IMR-90 (cell line): ENCODE results near the gene PLEKHG2. TPM values are rescaled to one million over a fixed set of nuclear protein-coding genes. Genes with fewer than 3 reads are reported as not detected.
A peak's percentile ranks its signal among the peaks of the same experiment; 100 is the strongest.

Experiments used
- ATAC-seq: fragments of 200-7000 bp; cut with Tn5 transposase; 2 replicates; pipeline ENCODE4 v1.9.1; 2020; ENCODE audit warnings: low read depth, mild to moderate bottlenecking, moderate library complexity
- BruUV-seq: library from RNA; stranded (reverse); fragments of 400-500 nt; replicated peaks from 2 replicates; lab custom pipeline; 2021; lab: Mats Ljungman, UMichigan
- CTCF ChIA-PET: fragments of 300-600 bp; formaldehyde crosslinking; extraction: SDS; loops from one replicate; lab custom pipeline; 2021; ENCODE audit warnings: antibody characterized with exemption; lab: Yijun Ruan, JAX
- POLR2A ChIA-PET: fragments of 300-600 bp; sonication (Branson Sonifier 250); formaldehyde crosslinking; loops from one replicate; lab custom pipeline; 2022; ENCODE audit warnings: antibody characterized with exemption; ENCODE audit not compliant: unreplicated experiment; lab: Charles Lee
- DNase-seq: peaks from one replicate; pipeline ENCODE4 v3.0.0; 2013
- H2AFZ ChIP-seq: replicated peaks from 2 replicates; pipeline ENCODE3; 2013; ENCODE audit warnings: low read length, mild to moderate bottlenecking; ENCODE audit not compliant: poor library complexity
- H2AK5ac ChIP-seq: 2 replicates; pipeline ENCODE4 v1.6.1; 2013; ENCODE audit warnings: low read depth, low read length, inconsistent platforms
- H2AK9ac ChIP-seq: replicated peaks from 2 replicates; pipeline ENCODE3; 2013; ENCODE audit warnings: mild to moderate bottlenecking, low read depth, low read length, moderate library complexity; ENCODE audit not compliant: poor library complexity
- H2BK120ac ChIP-seq: 2 replicates; pipeline ENCODE4 v1.6.1; 2013; ENCODE audit warnings: low read depth, low read length, inconsistent platforms
- H2BK15ac ChIP-seq: 3 replicates; pipeline ENCODE4 v1.6.1; 2013; ENCODE audit warnings: low read depth, low read length, inconsistent platforms
- H2BK20ac ChIP-seq: 2 replicates; pipeline ENCODE4 v1.6.1; 2013; ENCODE audit warnings: low read depth, mild to moderate bottlenecking, inconsistent platforms, low read length, moderate library complexity
- H2BK5ac ChIP-seq: 2 replicates; pipeline ENCODE4 v1.6.1; 2013; ENCODE audit warnings: mild to moderate bottlenecking, low read depth, low read length, inconsistent platforms; ENCODE audit not compliant: poor library complexity, severe bottlenecking
- H3K14ac ChIP-seq: replicated peaks from 2 replicates; pipeline ENCODE4 v1.6.1; 2013; ENCODE audit warnings: low read depth, low read length, inconsistent platforms
- H3K18ac ChIP-seq: 2 replicates; pipeline ENCODE4 v1.6.1; 2013; ENCODE audit warnings: low read depth, low read length, control low read depth
- H3K23ac ChIP-seq: 2 replicates; pipeline ENCODE4 v1.6.1; 2013; ENCODE audit warnings: low read depth, low read length, inconsistent platforms
- H3K27ac ChIP-seq: 2 replicates; pipeline ENCODE4 v1.5.1; 2013; ENCODE audit warnings: mild to moderate bottlenecking, control low read depth, low read length; ENCODE audit not compliant: insufficient read depth
- H3K27me3 ChIP-seq: 2 replicates; pipeline ENCODE4 v1.6.1; 2013; ENCODE audit warnings: low read length; ENCODE audit not compliant: control insufficient read depth, insufficient read depth
- H3K36me3 ChIP-seq: 2 replicates; pipeline ENCODE4 v1.6.1; 2013; ENCODE audit warnings: low read length, mixed read lengths; ENCODE audit not compliant: control insufficient read depth, insufficient read depth
- H3K4ac ChIP-seq: 2 replicates; pipeline ENCODE4 v1.6.1; 2013; ENCODE audit warnings: low read depth, low read length, inconsistent platforms
- H3K4me1 ChIP-seq: 2 replicates; pipeline ENCODE4 v1.6.1; 2013; ENCODE audit warnings: low read length, mixed read lengths; ENCODE audit not compliant: control insufficient read depth, insufficient read depth
- H3K4me2 ChIP-seq: 2 replicates; pipeline ENCODE4 v1.6.1; 2013; ENCODE audit warnings: low read depth, mild to moderate bottlenecking, control low read depth, low read length, moderate library complexity
- H3K4me3 ChIP-seq: 2 replicates; pipeline ENCODE4 v1.5.1; 2013; ENCODE audit warnings: low read depth, mild to moderate bottlenecking, control low read depth, low read length, moderate library complexity; ENCODE audit not compliant: insufficient read depth
- H3K56ac ChIP-seq: 2 replicates; pipeline ENCODE4 v1.6.1; 2013; ENCODE audit warnings: low read length, inconsistent platforms; ENCODE audit not compliant: insufficient read depth; ENCODE audit errors: extremely low read depth
- H3K79me1 ChIP-seq, 2 experiments: 2 replicates each; pipeline ENCODE4 v1.6.1; 2013; ENCODE audit warnings: low read length in 2 of 2, inconsistent platforms in 1 of 2, low read depth in 1 of 2
- H3K9ac ChIP-seq: 2 replicates; pipeline ENCODE4 v1.6.1; 2013; ENCODE audit warnings: low read depth, low read length, control low read depth
- H3K9me1 ChIP-seq: 2 replicates; pipeline ENCODE4 v1.6.1; 2013; ENCODE audit warnings: low read length, inconsistent platforms; ENCODE audit not compliant: insufficient read depth
- H3K9me3 ChIP-seq: 2 replicates; pipeline ENCODE4 v1.6.1; 2013; ENCODE audit warnings: low read length; ENCODE audit not compliant: control insufficient read depth, insufficient read depth
- H4K20me1 ChIP-seq: 2 replicates; pipeline ENCODE4 v1.6.1; 2013; ENCODE audit warnings: low read length, inconsistent platforms; ENCODE audit not compliant: insufficient read depth
- H4K5ac ChIP-seq: 2 replicates; pipeline ENCODE4 v1.6.1; 2013; ENCODE audit warnings: mild to moderate bottlenecking, low read depth, low read length, control low read depth
- H4K8ac ChIP-seq, 2 experiments: 2 replicates each; pipeline ENCODE4 v1.6.1; 2013; ENCODE audit warnings: low read depth in 2 of 2, low read length in 2 of 2, control low read depth in 1 of 2, inconsistent platforms in 1 of 2
- H4K91ac ChIP-seq: 2 replicates; pipeline ENCODE4 v1.6.1; 2013; ENCODE audit warnings: low read depth, low read length, inconsistent platforms; ENCODE audit not compliant: insufficient read depth
- CEBPB ChIP-seq: IDR thresholded peaks from 2 replicates; pipeline ENCODE4 v1.6.1; 2012; ENCODE audit warnings: low read depth, low read length, improper control_type of control experiment
- CHD1 ChIP-seq: IDR thresholded peaks from 2 replicates; pipeline ENCODE4 v1.6.1; 2012; ENCODE audit warnings: low read depth, low read length, improper control_type of control experiment
- FOS ChIP-seq: fragments of 150-350 bp; IDR thresholded peaks from 2 replicates; pipeline ENCODE4 v1.6.1; 2016; ENCODE audit warnings: low read depth, low read length
- POLR2A ChIP-seq: IDR thresholded peaks from 2 replicates; pipeline ENCODE4 v1.6.1; 2012; ENCODE audit warnings: mild to moderate bottlenecking, low read depth, low read length
- RAD21 ChIP-seq: IDR thresholded peaks from 2 replicates; pipeline ENCODE4 v1.6.1; 2012; ENCODE audit warnings: low read length, improper control_type of control experiment
- RFX5 ChIP-seq: IDR thresholded peaks from 2 replicates; pipeline ENCODE4 v1.8.0; 2012; ENCODE audit warnings: low read depth, mild to moderate bottlenecking, low read length, moderate library complexity
- SMC3 ChIP-seq: fragments of 150-350 bp; IDR thresholded peaks from 2 replicates; pipeline ENCODE4 v1.6.1; 2016; ENCODE audit warnings: low read depth, mild to moderate bottlenecking, antibody characterized with exemption, low read length, moderate library complexity
- WGBS, 2 experiments: methylation state at CpG; one replicate each; pipeline versions ENCODE4 v1.1.5 to v1.1.7; 2013; ENCODE audit warnings: missing lambda C conversion rate in 2 of 2; ENCODE audit not compliant: insufficient read length in 1 of 2; ENCODE audit errors: extremely low coverage in 2 of 2; 5-methylcytosine and 5-hydroxymethylcytosine counted together
- dilution Hi-C: fragments of 300-500 bp; cut with HindIII; formaldehyde crosslinking; loops from one replicate; pipeline ENCODE4 v1.14.3; 2018; ENCODE audit warnings: low sequenced_read_pairs; ENCODE audit not compliant: unreplicated experiment
- in situ Hi-C: fragments of 300-500 bp; cut with MboI; formaldehyde crosslinking; loops from 3 replicates; pipeline ENCODE4 v1.14.3; 2019; ENCODE audit warnings: low sequenced_read_pairs, inconsistent platforms, mixed read lengths
- intact Hi-C: fragments of 100-400 bp; cut with micrococcal nuclease; formaldehyde crosslinking; loops from 2 replicates; pipeline ENCODE4 v1.10.0; 2022
- polyA plus RNA-seq, 3 experiments: library from polyadenylated mRNA; depleted of rRNA; stranded (reverse); fragments of >200 nt; gene quantifications; 2 replicates each; pipeline ENCODE4 v1.2.3, GENCODE V29; 2012; ENCODE audit warnings: low replicate concordance in 1 of 3
- total RNA-seq: library from RNA; depleted of rRNA; stranded (reverse); fragments of >200 nt; gene quantifications from 2 replicates; pipeline ENCODE4 v1.2.3, GENCODE V29; 2012

The PLEKHG2 gene
- total and polyA plus RNA-seq, 2 of the 4 experiments (the other 2 are of a cell fraction) = 6.5 to 28.3 TPM

- DNase-seq = no peak
- Histone ChIP-seq H4K8ac (peak overlapping the region; percentile 30 to 47; a peak in 2 of 4 replicates), H2BK120ac (peak overlapping the region; percentile 5; the same call in 1 of the 2 replicates), H3K36me3 (peaks cover 15% of the 10 kb centered on the region), H2BK15ac (no peak overlapping the region), H3K56ac (peak overlapping the region; percentile 47), H3K9me3 (no peaks in the 10 kb centered on the region), H4K20me1 (peaks cover 28% of the 10 kb centered on the region), H4K91ac (peak overlapping the region; percentile 82; the same call in 1 of the 2 replicates), H2BK5ac (peak overlapping the region; percentile 91), H3K9me1 (peaks cover under 1% of the 10 kb centered on the region), H3K14ac (peak overlapping the region; percentile 98), H3K79me1 (peaks cover 0 to 32% of the 10 kb centered on the region in 2 experiments; a peak in 2 of 4 replicates), H3K27ac (peak overlapping the region; percentile 92), H4K5ac (no peak overlapping the region), H2AK9ac (peak overlapping the region; percentile 98), H3K4me2 (peak overlapping the region; percentile 92), H3K4ac (peak overlapping the region; percentile 91), H3K9ac (peak overlapping the region; percentile 93), H3K4me3 (peak overlapping the region; percentile 68), H2BK20ac (no peak overlapping the region), H3K18ac (peak overlapping the region; percentile 2; the same call in 1 of the 2 replicates), H3K27me3 (no peaks in the 10 kb centered on the region), H3K23ac (peak overlapping the region; percentile 94), H3K4me1 (peaks cover 26% of the 10 kb centered on the region), H2AFZ (no peak overlapping the region), H2AK5ac (0 out of 2 replicates have a peak overlapping the region, but pooled peaks have one; percentile 90)
- BruUV-seq = no TSS peak
- no peak for ATAC-seq
- ChIA-PET CTCF (no interaction called here), POLR2A (interaction anchor here (1.9 kb wide), 1 partner anchor 28 kb away, joined by 4 read pairs; the partner anchor contains the start of gene RPS16)
- WGBS, 2 experiments = 8% methylated on average over 11 of the region's 14 CpGs; no CpG with 5 or more reads in 1 of the 2 experiments
- TF ChIP-seq POLR2A (0 out of 2 replicates have a peak, but pooled peaks have one; percentile 59), FOS (no peak), RFX5 (no peak), RAD21 (no peak), CHD1 (no peak), SMC3 (no peak), CEBPB (0 out of 2 replicates have a peak, but pooled peaks have one; percentile 1)
- in situ Hi-C loops = no loop called here
- intact Hi-C loops = no loop called here
- dilution Hi-C loops = no loop called here
These were observed 5.1 kb upstream of the PLEKHG2 start for GRCh38 chr19:39407410-39407659.
